NCI-H82 treated with DMSO at 0.1 percent for 48 hours (cell line): ENCODE measurements around the gene ATP6AP1.
A peak's percentile ranks its signal among the peaks of the same experiment; 100 is the strongest.

ENCODE experiments used
- DNase-seq: peaks from one replicate; lab custom pipeline; 2025; ENCODE audit not compliant: unreplicated experiment; lab: John Stamatoyannopoulos, UW

Gene ATP6AP1

GRCh38 chrX:154446430-154446829, 18.0 kb downstream of the ATP6AP1 start:
- no peak for DNase-seq

DNA sequence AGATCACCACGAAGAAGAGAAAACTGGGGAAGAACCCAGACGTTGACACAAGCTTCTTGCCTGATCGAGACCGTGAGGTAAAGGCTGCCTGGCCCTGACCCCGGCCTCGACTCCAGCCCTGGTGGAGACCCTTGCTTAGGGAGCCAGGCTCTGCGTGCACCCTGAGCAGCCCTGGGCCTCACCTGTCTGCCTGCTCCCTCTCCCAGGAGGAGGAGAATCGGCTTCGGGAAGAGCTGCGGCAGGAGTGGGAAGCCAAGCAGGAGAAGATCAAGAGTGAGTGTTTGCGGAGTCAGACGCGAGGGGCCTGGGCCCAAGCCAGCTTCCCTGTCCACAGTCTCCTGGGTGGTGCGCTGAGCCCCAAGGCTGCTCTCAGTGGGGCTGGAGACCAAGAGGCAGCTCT, 20.0 kb downstream of the ATP6AP1 start:
- no peak for DNase-seq

- no peak for DNase-seq
These were observed 21.1 kb downstream of the ATP6AP1 start for GRCh38 chrX:154449618-154450017.

DNA sequence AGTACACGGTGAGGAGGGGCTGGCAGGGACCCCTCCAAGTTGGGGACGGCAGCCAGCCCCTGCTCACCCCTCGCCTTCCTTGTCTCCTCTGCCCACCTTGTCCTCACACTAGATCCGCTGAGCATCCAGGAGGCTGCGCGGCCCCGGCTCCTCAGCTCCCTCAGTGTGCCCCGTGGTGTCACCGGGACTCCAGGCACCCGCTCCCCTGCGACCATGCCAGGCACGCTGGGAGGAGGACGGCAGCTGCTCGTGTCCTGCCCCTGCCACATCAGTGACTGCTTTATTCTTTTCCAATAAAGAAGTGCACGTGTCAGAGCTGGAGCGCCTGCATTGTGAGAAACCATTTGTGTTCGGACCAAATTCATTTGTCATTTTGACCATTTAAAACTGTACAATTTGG, 21.8 kb downstream of the ATP6AP1 start:
- DNase-seq: no peak

GRCh38 chrX:154452823-154453222, 24.3 kb downstream of the ATP6AP1 start:
- DNase-seq: no peak

- DNase-seq: no peak
These were observed 29.1 kb downstream of the ATP6AP1 start for GRCh38 chrX:154457491-154458115.

GRCh38 chrX:154458116-154458953, 29.9 kb downstream of the ATP6AP1 start, which contains the start of gene PLXNA3:
TSS of gene PLXNA3 (plus strand) at chrX:154458281. CDS start at chrX:154460184, 1,903 bp downstream.
- no peak for DNase-seq

- no peak for DNase-seq
These were observed 30.7 kb downstream of the ATP6AP1 start for GRCh38 chrX:154458954-154459778.

DNA sequence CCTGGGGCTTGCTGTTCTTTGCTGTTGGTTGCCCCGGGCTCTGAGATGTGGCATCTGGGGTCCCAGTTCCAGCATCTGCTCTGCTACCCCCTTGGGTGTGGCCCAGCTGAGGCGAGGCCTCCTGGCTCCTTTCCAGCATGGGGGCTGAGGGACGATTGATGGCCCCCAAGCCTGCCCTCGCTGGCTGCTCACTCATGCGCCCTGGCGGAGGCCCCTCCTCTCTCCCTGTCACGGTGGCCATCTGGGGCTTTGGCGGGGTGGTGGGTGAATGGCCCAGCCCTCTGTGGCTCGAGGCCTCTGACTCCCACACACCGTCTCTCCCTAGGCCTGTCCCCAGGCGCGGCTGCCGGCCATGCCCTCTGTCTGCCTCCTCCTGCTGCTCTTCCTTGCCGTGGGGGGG, 31.4 kb downstream of the ATP6AP1 start:
- DNase-seq: peak; percentile 13

GRCh38 chrX:154460326-154460725, 31.8 kb downstream of the ATP6AP1 start:
- no peak for DNase-seq

DNA sequence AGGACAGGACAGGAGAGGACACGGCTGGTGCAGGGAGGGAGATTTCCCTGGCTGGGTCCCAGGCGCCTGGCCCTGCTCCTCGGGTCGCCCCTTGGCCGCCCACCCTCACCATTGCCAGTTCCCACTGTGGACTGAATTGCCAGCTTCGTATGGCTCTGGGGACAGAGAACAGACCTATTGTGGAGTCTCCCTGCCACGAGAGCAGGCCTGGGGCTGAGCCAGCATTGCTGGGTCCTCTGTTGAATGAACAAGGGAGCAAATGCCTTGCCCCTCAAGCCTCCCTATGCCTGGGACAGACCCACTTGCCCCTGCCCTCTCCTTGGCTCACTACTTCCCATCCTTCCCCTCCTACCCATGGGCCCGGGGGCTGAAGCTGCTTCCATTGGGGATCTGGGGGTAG, 33.9 kb downstream of the ATP6AP1 start:
- no peak for DNase-seq

GRCh38 chrX:154463611-154464220, 35.2 kb downstream of the ATP6AP1 start:
- DNase-seq: no peak

GRCh38 chrX:154464806-154465365, 36.4 kb downstream of the ATP6AP1 start:
- DNase-seq: no peak

GRCh38 chrX:154465601-154466000, 37.1 kb downstream of the ATP6AP1 start:
- no peak for DNase-seq

DNA sequence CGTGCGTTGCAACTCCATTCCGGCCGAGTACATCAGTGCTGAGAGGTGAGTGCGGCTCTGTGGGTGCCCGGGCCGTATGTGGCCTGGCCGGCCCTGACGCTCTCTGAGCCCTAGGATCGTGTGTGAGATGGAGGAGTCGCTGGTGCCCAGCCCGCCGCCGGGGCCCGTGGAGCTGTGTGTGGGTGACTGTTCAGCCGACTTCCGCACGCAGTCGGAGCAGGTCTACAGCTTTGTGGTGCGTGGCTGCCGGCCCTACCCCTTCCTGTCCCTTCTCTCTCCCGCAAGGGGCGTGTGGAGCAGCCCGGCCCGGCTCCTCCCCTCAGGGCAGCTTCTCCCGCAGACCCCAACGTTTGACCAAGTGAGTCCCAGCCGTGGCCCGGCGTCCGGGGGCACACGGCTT, 37.6 kb downstream of the ATP6AP1 start:
- DNase-seq: no peak

DNA sequence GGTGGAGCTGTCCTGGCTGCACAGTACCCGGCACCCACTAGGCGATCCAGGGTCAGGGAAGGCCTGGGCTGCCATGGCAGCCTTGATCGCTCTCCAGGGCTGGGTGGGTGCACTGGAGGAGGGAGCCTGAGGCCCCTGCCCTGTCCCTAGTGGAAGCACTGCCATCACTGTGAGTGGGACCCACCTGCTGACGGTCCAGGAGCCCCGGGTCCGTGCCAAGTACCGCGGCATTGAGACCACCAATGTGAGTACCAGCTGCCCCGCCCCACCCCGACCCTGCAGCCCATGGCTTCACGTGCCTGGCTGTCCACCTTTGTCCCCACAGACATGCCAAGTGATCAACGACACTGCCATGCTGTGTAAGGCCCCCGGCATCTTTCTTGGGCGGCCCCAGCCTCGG, 38.4 kb downstream of the ATP6AP1 start:
- no peak for DNase-seq

DNA sequence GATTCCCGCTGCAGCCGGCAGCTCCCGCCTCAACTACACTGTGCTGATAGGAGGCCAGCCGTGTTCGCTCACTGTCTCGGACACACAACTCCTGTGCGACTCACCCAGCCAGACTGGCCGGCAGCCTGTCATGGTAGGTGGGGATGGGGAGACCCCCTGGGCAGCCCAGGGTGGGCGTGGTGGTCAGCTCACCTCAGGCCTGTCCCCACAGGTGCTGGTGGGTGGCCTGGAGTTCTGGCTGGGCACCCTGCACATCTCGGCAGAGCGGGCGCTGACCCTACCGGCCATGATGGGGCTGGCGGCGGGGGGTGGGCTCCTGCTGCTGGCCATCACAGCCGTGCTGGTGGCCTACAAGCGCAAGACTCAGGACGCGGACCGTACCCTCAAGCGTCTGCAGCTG, 39.1 kb downstream of the ATP6AP1 start:
- no peak for DNase-seq

DNA sequence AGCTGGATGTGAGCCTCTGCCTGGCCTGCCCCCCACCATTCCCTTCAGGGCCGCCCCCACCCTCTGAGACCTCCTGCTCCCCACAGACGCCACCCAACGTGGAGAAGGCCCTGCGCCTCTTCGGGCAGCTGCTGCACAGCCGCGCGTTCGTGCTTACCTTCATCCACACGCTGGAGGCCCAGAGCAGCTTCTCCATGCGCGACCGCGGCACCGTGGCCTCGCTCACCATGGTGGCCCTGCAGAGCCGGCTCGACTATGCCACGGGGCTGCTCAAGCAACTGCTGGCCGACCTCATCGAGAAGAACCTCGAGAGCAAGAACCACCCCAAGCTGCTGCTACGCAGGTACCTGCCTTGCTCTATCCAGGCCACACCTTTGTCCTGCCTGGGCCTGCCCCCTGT, 39.7 kb downstream of the ATP6AP1 start:
- DNase-seq: no peak

- no peak for DNase-seq
These were observed 40.6 kb downstream of the ATP6AP1 start for GRCh38 chrX:154469114-154469513.

DNA sequence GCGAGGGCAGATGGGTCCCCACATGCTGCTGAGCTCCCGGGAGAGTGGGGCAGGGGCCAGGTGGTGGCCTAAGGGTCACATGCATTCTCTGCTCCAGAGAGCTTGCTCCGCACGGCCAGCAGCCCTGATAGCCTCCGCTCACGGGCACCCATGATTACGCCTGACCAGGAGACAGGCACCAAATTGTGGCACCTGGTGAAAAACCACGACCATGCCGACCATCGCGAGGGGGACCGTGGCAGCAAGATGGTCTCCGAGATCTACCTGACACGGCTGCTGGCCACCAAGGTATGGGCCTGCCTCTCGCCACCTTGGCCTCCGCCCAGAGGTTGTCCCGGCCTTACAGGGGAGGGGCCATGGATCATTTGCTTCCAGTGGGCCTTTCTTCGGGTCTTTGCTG, 41.4 kb downstream of the ATP6AP1 start:
- no peak for DNase-seq

- no peak for DNase-seq
These were observed 42.0 kb downstream of the ATP6AP1 start for GRCh38 chrX:154470434-154470833.
